K562 (cell line): ENCODE results near the gene DPP3. TPM values are rescaled to one million over a fixed set of nuclear protein-coding genes. Genes with fewer than 3 reads are reported as not detected.
A peak's percentile ranks its signal among the peaks of the same experiment; 100 is the strongest.

Experiments used
- FOSL1 ChIP-seq: fragments of 200-800 bp; sonication (Bioruptor generic); conservative IDR thresholded peaks from 2 replicates; pipeline ENCODE4 v1.6.1; 2016; ENCODE audit warnings: missing genetic modification characterization, missing compliant biosample characterization
- FOXJ2 ChIP-seq: fragments of 200-800 bp; sonication (Bioruptor generic); IDR thresholded peaks from 2 replicates; pipeline ENCODE4 v1.6.1; 2016; ENCODE audit warnings: missing genetic modification characterization, missing compliant biosample characterization
- HNRNPUL1 ChIP-seq: fragments of 200-400 bp; formaldehyde crosslinking; IDR thresholded peaks from 2 replicates; pipeline ENCODE4 v1.6.1; 2017; ENCODE audit warnings: low read length
- KLF16 ChIP-seq: IDR thresholded peaks from 2 replicates; pipeline ENCODE4 v1.6.1; 2016; ENCODE audit warnings: antibody characterized with exemption
- MAFG ChIP-seq: fragments of 450-650 bp; conservative IDR thresholded peaks from 2 replicates; pipeline ENCODE4 v1.6.1; 2016; ENCODE audit warnings: missing genetic modification characterization, missing compliant biosample characterization
- NFYB ChIP-seq: IDR thresholded peaks from 2 replicates; pipeline ENCODE4 v1.6.1; 2011; ENCODE audit warnings: mild to moderate bottlenecking, moderate library complexity; ENCODE audit not compliant: insufficient read length; ENCODE audit errors: extremely low read depth
- NR3C1 ChIP-seq: sonication (generic); formaldehyde crosslinking; IDR thresholded peaks from 2 replicates; pipeline ENCODE4 v1.8.1; 2022; ENCODE audit warnings: missing genetic modification reagents
- SMC3 ChIP-seq: conservative IDR thresholded peaks from 2 replicates; pipeline ENCODE4 v1.6.1; 2011; ENCODE audit warnings: low read depth, low read length, improper control_type of control experiment; ENCODE audit not compliant: insufficient read depth
- SRF ChIP-seq, 2 experiments: fragments of 250-450, 450-650 bp in 1 of 2; sonication (Bioruptor Pico) in 1 of 2; sonication (generic) in 1 of 2; formaldehyde crosslinking; IDR thresholded peaks; 2 replicates each; pipeline versions ENCODE4 v1.5.0 to v1.5.1; 2020 to 2022; ENCODE audit warnings: mild to moderate bottlenecking in 1 of 2, missing genetic modification reagents in 1 of 2
- TARDBP ChIP-seq: fragments of 450-650 bp; IDR thresholded peaks from 2 replicates; pipeline ENCODE4 v1.6.1; 2016
- ZNF253 ChIP-seq: fragments of 250-450 bp; sonication (Bioruptor Pico); conservative IDR thresholded peaks from 2 replicates; pipeline ENCODE4 v1.6.1; 2021; ENCODE audit warnings: mild to moderate bottlenecking
- polyA plus RNA-seq, 8 experiments: library from polyadenylated mRNA; depleted of rRNA in 4 of 8; stranded (reverse) in 5 of 8; unstranded in 3 of 8; fragments of >200 nt; fragmentation: Nextera tagmentation in 2 of 8; fragmentation: Illumina TruSeq in 1 of 8; extraction: Ambion mirVana in 2 of 8; extraction: Trizol in 1 of 8; gene quantifications; 2 replicates each; pipeline versions ENCODE4 v1.2.1 to v1.2.3, GENCODE V29; 2011 to 2014; ENCODE audit warnings: inconsistent platforms in 1 of 8, missing spikeins in 1 of 8
- total RNA-seq, 7 experiments: library from RNA; depleted of rRNA in 6 of 7; stranded (reverse); fragments of >200 nt in 6 of 7; fragmentation: Illumina TruSeq in 2 of 7; extraction: Trizol in 2 of 7; gene quantifications; 2 replicates each; pipeline versions ENCODE4 v1.2.1 to v1.2.3, GENCODE V29; 2011 to 2021; ENCODE audit warnings: low replicate concordance in 1 of 7
- TF ChIP-seq, protein P1 (sequence below), 2 experiments: fragments of 450-650 bp; formaldehyde crosslinking in 1 of 2; IDR thresholded peaks; 2 replicates each; pipeline versions ENCODE4 v1.4.0 to v1.6.1; 2014 to 2020; ENCODE audit warnings: mild to moderate bottlenecking in 2 of 2, borderline replicate concordance in 1 of 2, low read depth in 1 of 2
- TF ChIP-seq, protein P2 (sequence below): sonication (generic); formaldehyde crosslinking; IDR thresholded peaks from 2 replicates; pipeline ENCODE4 v1.8.0; 2023; ENCODE audit warnings: mild to moderate bottlenecking, missing genetic modification reagents
- TF ChIP-seq, protein P3 (sequence below): fragments of 450-650 bp; IDR thresholded peaks from 2 replicates; pipeline ENCODE4 v1.6.1; 2017; ENCODE audit warnings: antibody characterized with exemption

DPP3 gene
- total and polyA plus RNA-seq, 9 of the 15 experiments (the other 6 are each of a cell fraction or from before 2014, with no cell fraction given): 3.7 to 69.2 (median 43.3) TPM

DNA sequence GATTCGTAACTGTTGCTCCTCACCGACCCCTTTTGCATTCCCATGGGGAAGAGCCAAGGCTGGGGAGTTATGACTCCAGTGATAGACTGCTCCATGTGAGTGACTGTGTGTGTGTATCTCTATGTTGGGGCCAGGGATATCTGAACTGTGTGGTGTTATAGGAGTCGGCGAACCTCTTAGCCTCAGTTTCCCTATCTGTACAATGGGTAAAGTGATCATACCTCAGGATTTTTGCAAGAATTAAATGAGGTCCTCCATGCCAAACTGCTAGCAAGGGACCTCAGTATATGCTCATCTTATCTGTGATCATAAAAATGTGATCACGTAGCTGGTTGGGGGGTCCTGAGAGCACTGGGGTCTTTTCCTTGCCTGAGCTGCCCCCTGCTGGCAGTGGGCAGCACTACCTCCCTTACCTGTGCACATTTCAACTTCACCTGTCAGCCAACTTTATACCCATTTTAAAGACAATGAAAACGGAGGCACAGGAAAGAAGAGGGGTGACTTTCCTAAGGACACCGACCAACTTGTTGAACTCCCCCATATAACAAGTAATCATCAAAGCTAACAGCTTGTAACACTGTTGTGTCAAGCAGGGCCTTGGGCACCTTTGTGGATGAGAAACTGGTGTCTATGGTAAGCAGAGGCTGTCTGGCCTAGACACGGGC, 1.4 kb upstream of the DPP3 start (continued):
- 0 out of 2 replicates have a peak, but pooled peaks have one; percentile 41 for TF ChIP-seq FOXJ2 (tag)
- TF ChIP-seq SMC3: peak; percentile 34; the same call in 1 of the 2 replicates
- no peak for TF ChIP-seq NR3C1 (CRISPR knock-in tag)
- 0 out of 4 replicates have a peak, but pooled peaks of 1 of the 2 experiments have one; percentile 11 for TF ChIP-seq SRF (CRISPR knock-in tag; IDR thresholded peaks at IDR 0.05)
- TF ChIP-seq, protein P1, sequence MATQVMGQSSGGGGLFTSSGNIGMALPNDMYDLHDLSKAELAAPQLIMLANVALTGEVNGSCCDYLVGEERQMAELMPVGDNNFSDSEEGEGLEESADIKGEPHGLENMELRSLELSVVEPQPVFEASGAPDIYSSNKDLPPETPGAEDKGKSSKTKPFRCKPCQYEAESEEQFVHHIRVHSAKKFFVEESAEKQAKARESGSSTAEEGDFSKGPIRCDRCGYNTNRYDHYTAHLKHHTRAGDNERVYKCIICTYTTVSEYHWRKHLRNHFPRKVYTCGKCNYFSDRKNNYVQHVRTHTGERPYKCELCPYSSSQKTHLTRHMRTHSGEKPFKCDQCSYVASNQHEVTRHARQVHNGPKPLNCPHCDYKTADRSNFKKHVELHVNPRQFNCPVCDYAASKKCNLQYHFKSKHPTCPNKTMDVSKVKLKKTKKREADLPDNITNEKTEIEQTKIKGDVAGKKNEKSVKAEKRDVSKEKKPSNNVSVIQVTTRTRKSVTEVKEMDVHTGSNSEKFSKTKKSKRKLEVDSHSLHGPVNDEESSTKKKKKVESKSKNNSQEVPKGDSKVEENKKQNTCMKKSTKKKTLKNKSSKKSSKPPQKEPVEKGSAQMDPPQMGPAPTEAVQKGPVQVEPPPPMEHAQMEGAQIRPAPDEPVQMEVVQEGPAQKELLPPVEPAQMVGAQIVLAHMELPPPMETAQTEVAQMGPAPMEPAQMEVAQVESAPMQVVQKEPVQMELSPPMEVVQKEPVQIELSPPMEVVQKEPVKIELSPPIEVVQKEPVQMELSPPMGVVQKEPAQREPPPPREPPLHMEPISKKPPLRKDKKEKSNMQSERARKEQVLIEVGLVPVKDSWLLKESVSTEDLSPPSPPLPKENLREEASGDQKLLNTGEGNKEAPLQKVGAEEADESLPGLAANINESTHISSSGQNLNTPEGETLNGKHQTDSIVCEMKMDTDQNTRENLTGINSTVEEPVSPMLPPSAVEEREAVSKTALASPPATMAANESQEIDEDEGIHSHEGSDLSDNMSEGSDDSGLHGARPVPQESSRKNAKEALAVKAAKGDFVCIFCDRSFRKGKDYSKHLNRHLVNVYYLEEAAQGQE (IDR thresholded peaks at IDR 0.05; ENCODE audit: borderline replicate concordance): peak; percentile 77
- TF ChIP-seq, protein P1 (CRISPR knock-in tag; IDR thresholded peaks at IDR 0.05; ENCODE audit: low read depth): no peak
- no peak for TF ChIP-seq TARDBP
- 0 out of 2 replicates have a peak, but pooled peaks have one; percentile 19 for TF ChIP-seq KLF16
- TF ChIP-seq, protein P2, sequence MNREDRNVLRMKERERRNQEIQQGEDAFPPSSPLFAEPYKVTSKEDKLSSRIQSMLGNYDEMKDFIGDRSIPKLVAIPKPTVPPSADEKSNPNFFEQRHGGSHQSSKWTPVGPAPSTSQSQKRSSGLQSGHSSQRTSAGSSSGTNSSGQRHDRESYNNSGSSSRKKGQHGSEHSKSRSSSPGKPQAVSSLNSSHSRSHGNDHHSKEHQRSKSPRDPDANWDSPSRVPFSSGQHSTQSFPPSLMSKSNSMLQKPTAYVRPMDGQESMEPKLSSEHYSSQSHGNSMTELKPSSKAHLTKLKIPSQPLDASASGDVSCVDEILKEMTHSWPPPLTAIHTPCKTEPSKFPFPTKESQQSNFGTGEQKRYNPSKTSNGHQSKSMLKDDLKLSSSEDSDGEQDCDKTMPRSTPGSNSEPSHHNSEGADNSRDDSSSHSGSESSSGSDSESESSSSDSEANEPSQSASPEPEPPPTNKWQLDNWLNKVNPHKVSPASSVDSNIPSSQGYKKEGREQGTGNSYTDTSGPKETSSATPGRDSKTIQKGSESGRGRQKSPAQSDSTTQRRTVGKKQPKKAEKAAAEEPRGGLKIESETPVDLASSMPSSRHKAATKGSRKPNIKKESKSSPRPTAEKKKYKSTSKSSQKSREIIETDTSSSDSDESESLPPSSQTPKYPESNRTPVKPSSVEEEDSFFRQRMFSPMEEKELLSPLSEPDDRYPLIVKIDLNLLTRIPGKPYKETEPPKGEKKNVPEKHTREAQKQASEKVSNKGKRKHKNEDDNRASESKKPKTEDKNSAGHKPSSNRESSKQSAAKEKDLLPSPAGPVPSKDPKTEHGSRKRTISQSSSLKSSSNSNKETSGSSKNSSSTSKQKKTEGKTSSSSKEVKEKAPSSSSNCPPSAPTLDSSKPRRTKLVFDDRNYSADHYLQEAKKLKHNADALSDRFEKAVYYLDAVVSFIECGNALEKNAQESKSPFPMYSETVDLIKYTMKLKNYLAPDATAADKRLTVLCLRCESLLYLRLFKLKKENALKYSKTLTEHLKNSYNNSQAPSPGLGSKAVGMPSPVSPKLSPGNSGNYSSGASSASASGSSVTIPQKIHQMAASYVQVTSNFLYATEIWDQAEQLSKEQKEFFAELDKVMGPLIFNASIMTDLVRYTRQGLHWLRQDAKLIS (CRISPR knock-in tag): no peak
- TF ChIP-seq MAFG (tag): no peak
- TF ChIP-seq NFYB: no peak
- TF ChIP-seq HNRNPUL1: no peak
- TF ChIP-seq FOSL1 (tag): no peak
- TF ChIP-seq, protein P3, sequence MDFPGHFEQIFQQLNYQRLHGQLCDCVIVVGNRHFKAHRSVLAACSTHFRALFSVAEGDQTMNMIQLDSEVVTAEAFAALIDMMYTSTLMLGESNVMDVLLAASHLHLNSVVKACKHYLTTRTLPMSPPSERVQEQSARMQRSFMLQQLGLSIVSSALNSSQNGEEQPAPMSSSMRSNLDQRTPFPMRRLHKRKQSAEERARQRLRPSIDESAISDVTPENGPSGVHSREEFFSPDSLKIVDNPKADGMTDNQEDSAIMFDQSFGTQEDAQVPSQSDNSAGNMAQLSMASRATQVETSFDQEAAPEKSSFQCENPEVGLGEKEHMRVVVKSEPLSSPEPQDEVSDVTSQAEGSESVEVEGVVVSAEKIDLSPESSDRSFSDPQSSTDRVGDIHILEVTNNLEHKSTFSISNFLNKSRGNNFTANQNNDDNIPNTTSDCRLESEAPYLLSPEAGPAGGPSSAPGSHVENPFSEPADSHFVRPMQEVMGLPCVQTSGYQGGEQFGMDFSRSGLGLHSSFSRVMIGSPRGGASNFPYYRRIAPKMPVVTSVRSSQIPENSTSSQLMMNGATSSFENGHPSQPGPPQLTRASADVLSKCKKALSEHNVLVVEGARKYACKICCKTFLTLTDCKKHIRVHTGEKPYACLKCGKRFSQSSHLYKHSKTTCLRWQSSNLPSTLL: no peak
- TF ChIP-seq ZNF253 (CRISPR knock-in tag): no peak
